Stimulated activated CD4-positive, alpha-beta T cell treated with anti-CD3 and anti-CD28 coated beads, Interleukin-2, amount 100 ng/mL, for 48 hours (primary cell): ENCODE measurements around the gene BRCA1.
"Not testable (repeated sequence)": the region's sequence is repeated elsewhere in the genome, so short reads cannot be mapped to it uniquely, and the experiment has no call there.

Experiments
- DNase-seq, 2 donors: peaks; one replicate each; pipeline ENCODE4 v3.0.0-alpha.2; 2020

The BRCA1 gene

DNA sequence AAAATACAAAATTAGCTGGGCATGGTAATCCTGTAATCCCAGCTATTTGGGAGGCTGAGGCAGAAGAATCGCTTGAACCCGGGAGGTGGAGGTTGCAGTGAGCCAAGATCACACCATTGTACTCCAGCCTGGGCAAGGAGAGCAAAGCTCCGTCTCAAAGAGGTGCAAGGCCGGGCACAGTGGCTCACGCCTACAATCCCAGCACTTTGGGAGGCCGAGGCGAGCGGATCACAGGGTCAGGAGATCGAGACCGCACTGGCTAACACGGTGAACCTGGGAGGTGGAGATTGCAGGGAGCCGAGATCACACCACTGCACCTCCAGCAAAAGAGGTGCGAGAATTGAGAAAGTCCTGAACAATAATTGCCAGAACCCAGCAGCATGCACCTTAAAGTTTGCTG, 124.3 kb downstream of the BRCA1 start:
- DNase-seq, result not testable (repeated sequence)

DNA sequence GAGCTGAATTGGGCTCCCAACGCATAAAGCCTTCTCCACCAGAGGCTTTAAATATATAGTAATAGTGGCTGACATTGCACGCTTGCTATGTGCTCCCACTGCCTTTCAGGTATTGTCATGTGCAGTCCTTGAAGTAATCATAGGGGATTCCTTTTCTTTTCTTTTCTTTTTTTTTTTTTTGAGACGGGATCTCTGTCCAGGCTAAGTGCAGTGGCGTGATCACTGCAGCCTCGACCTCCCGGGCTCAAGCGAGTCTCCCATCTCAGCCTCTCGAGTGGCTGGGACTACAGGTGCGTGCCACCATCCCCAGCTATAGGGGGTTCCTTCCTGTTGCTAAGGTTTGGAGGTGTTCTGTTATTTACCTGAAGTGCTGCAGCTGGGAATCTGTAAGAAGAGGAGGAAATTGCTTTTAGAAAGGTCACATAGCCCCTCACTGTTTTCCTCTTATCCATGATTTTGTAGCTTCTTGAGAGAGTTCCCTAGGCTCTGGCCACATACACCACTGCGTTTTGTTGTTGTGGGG, 126.1 kb downstream of the BRCA1 start:
- DNase-seq, result no peak

DNA sequence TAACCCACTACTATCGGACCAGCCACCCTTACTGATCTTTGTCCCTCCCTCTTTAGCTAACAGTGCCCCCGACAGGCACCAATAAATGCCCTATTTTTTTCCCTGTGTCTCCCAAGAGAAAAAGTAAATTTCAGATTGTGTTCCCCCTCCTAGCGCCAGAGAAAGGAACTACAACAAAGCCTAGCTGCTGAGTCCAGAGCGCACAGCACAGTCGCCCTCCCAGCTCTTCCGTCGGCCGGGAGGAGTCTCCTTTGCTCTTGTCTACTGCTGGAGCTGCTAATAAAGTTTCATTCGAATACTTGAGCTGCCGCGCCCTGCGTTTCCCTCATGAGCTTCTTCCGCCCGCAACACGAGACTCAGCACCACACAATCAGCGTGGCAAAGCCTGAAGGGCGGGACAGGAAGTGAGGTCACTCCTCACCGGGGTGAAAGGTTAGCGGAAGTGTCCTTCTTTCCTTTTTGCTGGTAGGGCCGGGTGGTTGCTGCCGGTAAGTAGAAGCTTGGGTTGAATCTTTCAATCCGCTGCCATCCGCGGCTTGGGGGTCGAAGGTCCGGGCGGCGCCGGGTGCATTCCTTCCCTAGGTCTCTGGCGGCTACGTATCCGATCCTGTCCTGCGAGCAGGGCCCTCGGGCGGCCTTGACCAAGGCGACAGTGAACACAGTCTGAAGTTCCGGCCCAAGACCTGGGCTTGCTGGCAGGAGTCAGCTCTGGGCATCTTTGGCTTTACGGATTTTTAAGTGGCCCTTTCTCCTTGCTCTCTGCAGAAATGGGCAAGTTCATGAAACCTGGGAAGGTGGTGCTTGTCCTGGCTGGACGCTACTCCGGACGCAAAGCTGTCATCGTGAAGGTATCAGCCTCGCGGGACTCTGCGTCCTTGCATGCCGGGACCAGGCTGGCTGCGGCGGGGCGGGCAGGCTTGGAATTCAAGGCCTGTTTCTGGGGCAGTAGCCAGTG, 126.9 kb downstream of the BRCA1 start, which contains the start of gene RPL27:
Gene RPL27, plus strand, starts transcription at position 436 of the 955 bp plus-strand sequence. Its CDS starts 332 bp downstream, at position 768.
- peak; percentile 89 to 95 for DNase-seq

DNA sequence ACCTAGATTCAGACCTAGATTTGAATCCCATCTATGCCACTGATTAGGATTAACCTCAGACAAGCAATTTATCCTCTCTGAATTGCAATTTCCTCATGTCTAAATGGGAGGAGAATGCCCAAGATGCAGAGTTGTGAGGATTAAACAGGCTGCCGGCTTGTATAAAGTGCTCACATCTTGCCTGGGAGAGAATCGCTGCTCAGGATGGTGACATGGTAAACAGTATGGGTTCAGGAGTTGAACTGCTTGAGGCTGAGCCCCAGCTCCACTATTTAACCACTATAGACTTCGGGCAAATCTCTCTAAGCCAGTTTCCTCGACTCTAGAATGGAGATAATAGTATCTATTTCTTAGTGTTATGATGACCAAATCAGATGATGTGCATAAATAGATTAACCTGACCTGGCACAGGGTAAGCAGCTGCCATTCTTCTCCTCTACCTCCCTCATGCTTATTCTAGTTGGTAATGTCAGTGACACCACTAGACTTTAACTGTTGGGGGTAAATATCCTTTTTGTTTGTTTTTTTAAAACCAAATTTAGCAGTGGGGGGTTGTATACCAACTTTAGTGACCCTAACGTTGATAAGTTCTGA, 127.7 kb downstream of the BRCA1 start:
- DNase-seq, result no peak
